ENCODE measurements around the gene CREB3. TPM values are rescaled to one million over a fixed set of nuclear protein-coding genes. Genes with fewer than 3 reads are reported as not detected.

Gene CREB3
- total and polyA plus RNA-seq, 2 experiments from 2014 or later, result 20.3 to 32.4 TPM

- TF ChIP-seq ZNF462 (CRISPR knock-in tag; IDR thresholded peaks at IDR 0.05), result no peak
- TF ChIP-seq CTCF (conservative IDR thresholded peaks at IDR 0.05; ENCODE audit: low read depth in 2 of 2), result no peak
- TF ChIP-seq REST (IDR thresholded peaks at IDR 0.05; ENCODE audit: unreplicated experiment), result no peak
- TF ChIP-seq EZH2 (IDR thresholded peaks at IDR 0.05; ENCODE audit: low read depth, unreplicated experiment), result no peak
These were observed 2.0 kb upstream of the CREB3 start (continued) for GRCh38 chr9:35730486-35730854.
